GM10248 (cell line): Measurements from ENCODE around the gene HCRT.

ENCODE experiments used
- CTCF ChIA-PET: fragments of 300-600 bp; sonication (Branson Sonifier 250); formaldehyde crosslinking; extraction: SDS; loops from one replicate; lab custom pipeline; 2021; ENCODE audit warnings: antibody characterized with exemption; lab: Yijun Ruan, JAX
- POLR2A ChIA-PET: fragments of 350-650 bp; sonication (Branson Sonifier 250); formaldehyde crosslinking; extraction: SDS; loops from one replicate; lab custom pipeline; 2020; ENCODE audit warnings: antibody characterized with exemption; lab: Yijun Ruan, JAX
- DNase-seq: peaks from one replicate; pipeline ENCODE4 v3.0.0; 2012; ENCODE audit errors: extremely low spot score
- TF ChIP-seq, protein P1 (sequence below): IDR thresholded peaks from 2 replicates; pipeline ENCODE4 v1.5.1; 2012; ENCODE audit warnings: mild to moderate bottlenecking, low read depth; ENCODE audit errors: extremely low read depth, missing control alignments, control extremely low read depth

Gene HCRT

DNA sequence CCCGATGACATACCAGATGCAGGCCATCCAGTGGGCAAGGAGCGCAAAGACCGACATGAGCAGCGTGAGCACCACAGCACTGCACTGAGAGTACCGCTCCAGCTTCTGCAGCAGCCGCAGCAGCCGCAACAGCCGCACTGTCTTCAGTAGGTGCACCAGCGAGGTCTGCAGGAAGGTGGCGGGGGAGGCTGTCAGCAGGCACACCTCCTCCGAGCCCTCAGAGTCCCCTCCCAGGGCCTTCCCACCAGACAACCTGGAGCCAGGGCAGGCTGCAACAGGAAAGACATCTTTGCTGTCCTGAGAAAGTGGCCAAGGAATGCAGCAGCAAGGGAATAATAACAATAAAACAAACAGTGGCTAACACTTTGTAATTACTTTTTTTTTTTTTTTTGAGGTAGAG is 13.4 kb downstream of the HCRT start:
- TF ChIP-seq, protein P1, sequence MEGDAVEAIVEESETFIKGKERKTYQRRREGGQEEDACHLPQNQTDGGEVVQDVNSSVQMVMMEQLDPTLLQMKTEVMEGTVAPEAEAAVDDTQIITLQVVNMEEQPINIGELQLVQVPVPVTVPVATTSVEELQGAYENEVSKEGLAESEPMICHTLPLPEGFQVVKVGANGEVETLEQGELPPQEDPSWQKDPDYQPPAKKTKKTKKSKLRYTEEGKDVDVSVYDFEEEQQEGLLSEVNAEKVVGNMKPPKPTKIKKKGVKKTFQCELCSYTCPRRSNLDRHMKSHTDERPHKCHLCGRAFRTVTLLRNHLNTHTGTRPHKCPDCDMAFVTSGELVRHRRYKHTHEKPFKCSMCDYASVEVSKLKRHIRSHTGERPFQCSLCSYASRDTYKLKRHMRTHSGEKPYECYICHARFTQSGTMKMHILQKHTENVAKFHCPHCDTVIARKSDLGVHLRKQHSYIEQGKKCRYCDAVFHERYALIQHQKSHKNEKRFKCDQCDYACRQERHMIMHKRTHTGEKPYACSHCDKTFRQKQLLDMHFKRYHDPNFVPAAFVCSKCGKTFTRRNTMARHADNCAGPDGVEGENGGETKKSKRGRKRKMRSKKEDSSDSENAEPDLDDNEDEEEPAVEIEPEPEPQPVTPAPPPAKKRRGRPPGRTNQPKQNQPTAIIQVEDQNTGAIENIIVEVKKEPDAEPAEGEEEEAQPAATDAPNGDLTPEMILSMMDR = no peak
- ChIA-PET POLR2A (interaction anchor here (0.6 kb wide), 2 partner anchors 343 to 836 kb away, joined by 3 to 5 read pairs; no protein-coding TSS in a partner anchor), CTCF (no interaction called here)
- DNase-seq = no peak

DNA sequence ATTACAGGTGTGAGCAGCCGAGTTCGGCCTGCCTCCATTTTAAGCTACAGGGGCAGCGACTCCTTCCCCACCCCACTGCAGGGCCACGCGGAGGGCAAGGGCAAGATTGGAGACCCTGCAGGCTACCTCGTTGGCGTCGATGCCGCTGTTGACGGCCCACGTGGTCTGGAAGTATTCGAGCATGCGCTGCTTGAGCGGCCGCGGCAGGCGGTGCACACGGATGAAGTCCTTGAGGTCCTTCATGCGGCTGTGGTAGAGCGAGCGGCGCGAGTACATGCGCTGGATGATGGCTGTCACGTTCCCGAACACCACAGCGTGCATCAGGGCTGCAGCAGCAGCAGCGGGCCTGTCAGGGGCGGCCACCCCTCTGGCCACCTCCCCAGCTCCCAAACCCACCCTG is 15.9 kb downstream of the HCRT start:
- CTCF ChIA-PET = no interaction called here

DNA sequence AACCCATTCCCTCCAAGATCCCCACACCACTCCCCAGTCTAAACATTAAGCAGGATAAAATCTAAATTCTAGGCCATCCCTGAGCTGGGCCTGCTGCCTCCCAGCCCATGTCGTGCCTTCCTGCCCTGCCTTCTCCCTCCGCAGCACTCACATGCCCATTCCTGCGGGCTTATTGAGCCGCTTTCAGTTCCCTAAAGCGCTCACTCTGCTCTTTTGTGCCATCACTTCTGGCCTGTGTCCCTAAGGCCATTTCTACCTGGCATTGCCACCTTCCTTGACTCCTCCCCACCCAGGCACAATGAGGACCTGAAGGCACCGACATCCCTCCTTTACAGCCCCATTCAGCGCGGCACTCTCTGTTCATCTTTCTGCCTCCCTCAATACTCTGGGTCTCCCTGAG is 17.4 kb downstream of the HCRT start:
- no peak for DNase-seq

More for the DNA sequence above, 15.9 kb downstream of the HCRT start:
- TF ChIP-seq, protein P1 = no peak
- POLR2A ChIA-PET = no interaction called here
- DNase-seq = no peak

DNA sequence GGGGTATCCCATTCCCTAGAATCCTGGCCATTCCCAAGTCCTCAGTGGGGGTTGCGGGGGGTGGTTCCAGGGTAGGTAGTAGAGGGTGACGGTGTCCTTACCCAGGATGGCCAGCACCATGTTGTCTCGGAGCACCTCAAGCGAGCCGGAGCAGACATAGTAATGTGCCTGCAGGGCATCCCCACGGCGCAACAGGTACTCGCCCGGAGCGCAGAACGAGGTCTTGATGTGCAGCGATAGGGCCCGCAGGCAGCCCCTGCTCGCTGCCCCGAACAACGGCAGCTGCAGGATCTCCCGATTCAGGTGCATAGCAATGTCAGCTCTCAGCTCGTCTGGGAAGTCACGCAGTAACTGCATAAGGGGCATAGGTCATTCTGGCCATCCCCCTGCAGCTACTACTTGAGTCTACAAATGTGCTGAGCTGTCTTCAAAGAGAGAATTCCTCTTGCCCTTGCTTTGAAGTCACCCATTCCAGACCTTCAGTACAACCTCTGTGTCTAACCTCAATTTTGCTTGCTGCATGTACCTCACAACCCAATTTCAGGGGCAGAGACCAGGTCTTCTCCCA is 19.0 kb downstream of the HCRT start:
- CTCF ChIA-PET = no interaction called here

More for the DNA sequence above, 17.4 kb downstream of the HCRT start:
- TF ChIP-seq, protein P1 = no peak
- ChIA-PET POLR2A (no interaction called here), CTCF (interaction anchor here (1.4 to 1.9 kb wide), 2 partner anchors 12 kb away, joined by 3 to 10 read pairs; partner anchors contain the start of gene KCNH4)

DNA sequence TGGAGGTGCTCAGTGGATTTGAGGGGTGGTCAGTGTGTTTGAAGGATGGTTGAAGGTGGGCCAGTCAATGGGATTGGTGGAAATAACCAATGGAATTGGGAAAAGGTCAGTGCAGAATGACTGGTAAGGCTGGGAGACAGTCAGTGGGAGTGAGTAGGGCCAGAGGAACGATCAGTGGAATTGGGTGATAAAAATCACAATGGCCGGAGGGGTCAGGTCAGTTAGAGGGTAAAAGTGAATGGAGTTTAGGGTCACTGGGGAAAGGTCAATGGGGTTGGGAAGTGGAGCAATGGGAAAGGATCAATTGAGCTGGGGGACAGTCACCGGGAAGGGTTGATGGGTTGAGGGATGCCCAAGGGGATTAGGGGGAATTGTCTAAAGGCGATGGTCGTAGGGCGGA is 19.5 kb downstream of the HCRT start:
- TF ChIP-seq, protein P1 = no peak
- POLR2A ChIA-PET = no interaction called here

More for the DNA sequence above, 19.0 kb downstream of the HCRT start:
- POLR2A ChIA-PET = no interaction called here
- TF ChIP-seq, protein P1 = no peak
- no peak for DNase-seq

DNA sequence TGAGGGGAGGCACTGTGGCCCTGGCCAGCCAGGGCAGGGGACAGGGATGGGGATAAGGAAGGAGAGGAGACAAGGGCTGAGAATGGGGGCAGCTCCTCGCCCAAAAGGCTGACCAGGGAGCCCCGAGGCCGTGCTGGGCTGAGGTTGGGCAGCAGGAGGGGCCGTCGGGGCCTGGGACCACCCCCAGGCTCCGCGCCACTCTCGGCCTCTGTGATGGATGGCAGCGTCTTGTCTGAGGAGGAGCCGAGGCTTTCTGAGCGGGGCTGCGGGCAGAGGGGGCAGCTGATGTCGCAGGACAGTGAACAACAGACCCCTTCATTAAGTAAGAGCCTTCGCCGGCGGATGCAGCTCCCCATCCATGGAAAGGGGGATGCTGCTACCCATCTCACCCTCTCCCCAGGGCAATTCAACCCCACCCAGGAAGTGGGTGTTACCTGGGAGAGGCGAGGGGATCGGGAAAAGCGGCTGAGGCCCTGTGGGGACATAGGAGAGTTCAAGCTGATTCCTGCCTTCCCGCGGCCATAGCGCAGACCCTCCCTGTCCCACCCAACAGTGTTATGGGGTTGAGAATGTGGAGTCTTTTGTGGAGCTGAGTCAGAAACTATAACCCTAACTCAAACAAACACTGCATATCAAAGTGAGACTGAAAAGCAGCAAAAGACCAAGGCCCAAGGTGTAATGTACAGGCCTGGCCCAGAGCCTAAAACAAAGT is 21.4 kb downstream of the HCRT start:
- POLR2A ChIA-PET = interaction anchor here (0.5 kb wide), 1 partner anchor 194 kb away, joined by 3 read pairs; no protein-coding TSS in a partner anchor
- CTCF ChIA-PET = interaction anchor here (1.3 to 3.7 kb wide), 3 partner anchors 10 to 21 kb away, joined by 3 to 30 read pairs (median 5); partner anchors contain the start of gene KCNH4
- TF ChIP-seq, protein P1 = no peak
- no peak for DNase-seq

More for the DNA sequence above, 19.5 kb downstream of the HCRT start:
- no peak for DNase-seq
- CTCF ChIA-PET = no interaction called here
